B cell (primary cell): Measurements from ENCODE around the gene TSG101. TPM values are rescaled to one million over a fixed set of nuclear protein-coding genes. Genes with fewer than 3 reads are reported as not detected.

Source experiments
- ATAC-seq: fragments of 200-7000 bp; cut with Tn5 transposase; one replicate; pipeline ENCODE4 v1.10.0; 2021; ENCODE audit warnings: low read depth, mild to moderate bottlenecking, moderate number of reproducible peaks, moderate library complexity
- CTCF ChIA-PET: fragments of 350-600 bp; sonication (Branson Sonifier 250); formaldehyde crosslinking; loops from one replicate; lab custom pipeline; 2021; ENCODE audit warnings: antibody characterized with exemption, inconsistent platforms; lab: Charles Lee
- POLR2A ChIA-PET: fragments of 350-600 bp; sonication (Branson Sonifier 250); formaldehyde crosslinking; loops from one replicate; lab custom pipeline; 2021; ENCODE audit warnings: antibody characterized with exemption; lab: Charles Lee
- DNase-seq: peaks from one replicate; pipeline ENCODE4 v3.0.0; 2013
- H2AFZ ChIP-seq: 2 replicates; pipeline ENCODE4 v1.6.1; 2012; ENCODE audit warnings: mild to moderate bottlenecking, low read depth, low read length; ENCODE audit not compliant: insufficient read depth, poor library complexity, severe bottlenecking
- H3K27ac ChIP-seq, 2 donors: 1 replicate in 1 of 2; 2 replicates in 1 of 2; pipeline ENCODE4 v1.5.1; 2012 to 2013; ENCODE audit warnings: low read length in 2 of 2, mild to moderate bottlenecking in 2 of 2, moderate library complexity in 1 of 2
- H3K27me3 ChIP-seq, 4 experiments: fragments of 200-600 bp in 1 of 4; sonication (generic) in 1 of 4; replicated peaks in 1 of 4; 1 replicate in 2 of 4; 2 replicates in 2 of 4; pipeline versions ENCODE4 v1.6.1 to v1.7.0; 2013 to 2016; ENCODE audit warnings: low read length in 3 of 4, mild to moderate bottlenecking in 2 of 4, mixed read lengths in 1 of 4, moderate library complexity in 1 of 4; ENCODE audit not compliant: insufficient read depth in 4 of 4, control insufficient read depth in 3 of 4; ENCODE audit errors: control extremely low read depth in 1 of 4
- H3K36me3 ChIP-seq, 2 experiments: replicated peaks in 1 of 2; 1 replicate in 1 of 2; 2 replicates in 1 of 2; pipeline versions ENCODE4 v1.6.1 to v1.7.1; 2013; ENCODE audit warnings: low read length in 1 of 2; ENCODE audit not compliant: insufficient read depth in 2 of 2, control insufficient read depth in 1 of 2; ENCODE audit errors: control extremely low read depth in 1 of 2, extremely low read depth in 1 of 2
- H3K4me1 ChIP-seq, 2 donors: fragments of 200-600 bp in 1 of 2; sonication (generic) in 1 of 2; 1 replicate in 1 of 2; 2 replicates in 1 of 2; pipeline versions ENCODE4 v1.5.1 to v1.6.1; 2013 to 2017; ENCODE audit warnings: low read length in 2 of 2; ENCODE audit not compliant: control insufficient read depth in 2 of 2, insufficient read depth in 2 of 2
- H3K4me2 ChIP-seq: replicated peaks from 2 replicates; pipeline ENCODE3; 2012; ENCODE audit warnings: mild to moderate bottlenecking, low read depth, low read length; ENCODE audit not compliant: poor library complexity, severe bottlenecking
- H3K4me3 ChIP-seq, 5 experiments: fragments of 200-600 bp in 1 of 5; sonication (generic) in 1 of 5; 1 replicate in 3 of 5; 2 replicates in 2 of 5; pipeline versions ENCODE4 v1.5.1 to v1.7.0; 2011 to 2016; ENCODE audit warnings: low read length in 4 of 5, mild to moderate bottlenecking in 4 of 5, low read depth in 2 of 5, control low read depth in 1 of 5, moderate library complexity in 1 of 5; ENCODE audit not compliant: insufficient read depth in 1 of 5; ENCODE audit errors: control extremely low read depth in 1 of 5, extremely low read depth in 1 of 5
- H3K79me2 ChIP-seq: fragments of 200-600 bp; sonication (generic); one replicate; pipeline ENCODE4 v1.6.0; 2016; ENCODE audit warnings: low read length; ENCODE audit not compliant: control insufficient read depth, insufficient read depth
- H3K9ac ChIP-seq: fragments of 200-600 bp; sonication (generic); 2 replicates; pipeline ENCODE4 v1.6.1; 2017; ENCODE audit warnings: mild to moderate bottlenecking, low read length, moderate library complexity
- H3K9me3 ChIP-seq, 3 donors: one replicate each; pipeline versions ENCODE4 v1.6.1 to v1.7.1; 2013; ENCODE audit warnings: low read length in 2 of 3; ENCODE audit not compliant: control insufficient read depth in 2 of 3, insufficient read depth in 1 of 3; ENCODE audit errors: control extremely low read depth in 1 of 3
- H4K20me1 ChIP-seq: 2 replicates; pipeline ENCODE4 v1.6.0; 2012; ENCODE audit warnings: mild to moderate bottlenecking, low read length; ENCODE audit not compliant: insufficient read depth, control insufficient read depth, poor library complexity, severe bottlenecking
- H3K27ac Mint-ChIP-seq: one replicate; pipeline ENCODE4 v1.8.0; 2021; ENCODE audit warnings: mixed read lengths
- H3K27me3 Mint-ChIP-seq: one replicate; pipeline ENCODE4 v1.8.0; 2021; ENCODE audit warnings: mixed read lengths
- H3K4me1 Mint-ChIP-seq: one replicate; pipeline ENCODE4 v1.8.0; 2021; ENCODE audit warnings: mixed read lengths
- H3K4me3 Mint-ChIP-seq: one replicate; pipeline ENCODE4 v1.8.0; 2021; ENCODE audit warnings: mixed read lengths
- H3K9me3 Mint-ChIP-seq: one replicate; pipeline ENCODE4 v1.8.0; 2022; ENCODE audit warnings: mixed read lengths; ENCODE audit not compliant: insufficient read depth
- EZH2 ChIP-seq: IDR thresholded peaks from 2 replicates; pipeline ENCODE4 v1.6.1; 2012; ENCODE audit warnings: borderline replicate concordance, low read depth, mild to moderate bottlenecking, moderate library complexity, low read length; ENCODE audit not compliant: insufficient read depth, poor library complexity, severe bottlenecking
- WGBS: methylation state at CpG from one replicate; pipeline ENCODE4 v1.1.5; 2013; ENCODE audit warnings: missing lambda C conversion rate; ENCODE audit not compliant: insufficient coverage; 5-methylcytosine and 5-hydroxymethylcytosine counted together
- intact Hi-C: fragments of 100-400 bp; cut with micrococcal nuclease; formaldehyde crosslinking; loops from one replicate; pipeline ENCODE4 v1.10.0; 2022
- polyA plus RNA-seq: library from polyadenylated mRNA; depleted of rRNA; stranded (reverse); fragments of >200 nt; gene quantifications from 2 replicates; pipeline ENCODE4 v1.2.3, GENCODE V29; 2012
- total RNA-seq, 2 donors: library from RNA; stranded (reverse); fragments of 120-200 nt in 1 of 2; gene quantifications; 1 replicate in 1 of 2; 2 replicates in 1 of 2; pipeline versions ENCODE4 v1.2.3 to v1.2.4, GENCODE V29; 2013 to 2022
- TF ChIP-seq, protein P1 (sequence below): fragments of 200-600 bp; IDR thresholded peaks from one replicate; pipeline ENCODE4 v1.8.0; 2022; ENCODE audit warnings: antibody characterized with exemption, mild to moderate bottlenecking

Gene TSG101
- total and polyA plus RNA-seq, 2 donors (not counting 1 experiment from before 2014, with no cell fraction given), result 50.9 to 56.5 TPM

DNA sequence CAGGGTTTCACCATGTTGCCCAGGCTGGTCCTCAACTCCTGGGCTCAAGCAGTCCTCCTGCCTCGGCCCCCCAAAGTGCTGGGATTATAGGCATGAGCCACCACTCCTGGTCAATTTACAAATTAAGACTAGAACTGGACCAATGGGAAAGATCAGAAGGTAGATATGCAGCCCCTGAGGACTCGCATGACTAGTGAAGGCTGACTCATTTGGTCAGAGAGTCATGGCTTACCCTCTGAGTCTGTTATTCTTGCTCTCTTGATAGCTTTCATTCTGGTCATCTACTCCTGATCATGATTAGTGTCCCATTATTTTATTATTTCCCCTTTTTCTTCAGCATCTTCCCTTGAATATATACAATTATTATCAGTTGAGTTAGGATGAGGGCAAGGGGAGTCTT is 73.8 kb downstream of the TSG101 start:
- ChIA-PET POLR2A (interaction anchor here (0.7 kb wide), 1 partner anchor 9 kb away, joined by 3 read pairs; no protein-coding TSS in a partner anchor), CTCF (no interaction called here)
- H3K4me3 ChIP-seq, result no peak overlapping the region
- intact Hi-C loops, result no loop called here
- 94% methylated on average over 2 of the region's 2 CpGs for WGBS
- H3K9me3 ChIP-seq, result peaks cover 0 to 6% (median 0%) of the 10 kb centered on the region in 3 donors
- no peak overlapping the region for H2AFZ ChIP-seq
- no peaks in the 10 kb centered on the region for H3K36me3 ChIP-seq
- Mint-ChIP-seq H3K9me3 (no peaks in the 10 kb centered on the region), H3K4me3 (no peak overlapping the region), H3K4me1 (no peaks in the 10 kb centered on the region), H3K27me3 (peaks cover 19% of the 10 kb centered on the region), H3K27ac (no peak overlapping the region)
- H3K79me2 ChIP-seq, result no peaks in the 10 kb centered on the region
- DNase-seq (no peak), ATAC-seq (no peak)
- H3K4me1 ChIP-seq, result no peaks in the 10 kb centered on the region
- H3K4me2 ChIP-seq, result no peak overlapping the region
- no peaks in the 10 kb centered on the region for H3K27me3 ChIP-seq
- no peak overlapping the region for H3K27ac ChIP-seq
- H3K9ac ChIP-seq, result no peak overlapping the region
- TF ChIP-seq, protein P1, sequence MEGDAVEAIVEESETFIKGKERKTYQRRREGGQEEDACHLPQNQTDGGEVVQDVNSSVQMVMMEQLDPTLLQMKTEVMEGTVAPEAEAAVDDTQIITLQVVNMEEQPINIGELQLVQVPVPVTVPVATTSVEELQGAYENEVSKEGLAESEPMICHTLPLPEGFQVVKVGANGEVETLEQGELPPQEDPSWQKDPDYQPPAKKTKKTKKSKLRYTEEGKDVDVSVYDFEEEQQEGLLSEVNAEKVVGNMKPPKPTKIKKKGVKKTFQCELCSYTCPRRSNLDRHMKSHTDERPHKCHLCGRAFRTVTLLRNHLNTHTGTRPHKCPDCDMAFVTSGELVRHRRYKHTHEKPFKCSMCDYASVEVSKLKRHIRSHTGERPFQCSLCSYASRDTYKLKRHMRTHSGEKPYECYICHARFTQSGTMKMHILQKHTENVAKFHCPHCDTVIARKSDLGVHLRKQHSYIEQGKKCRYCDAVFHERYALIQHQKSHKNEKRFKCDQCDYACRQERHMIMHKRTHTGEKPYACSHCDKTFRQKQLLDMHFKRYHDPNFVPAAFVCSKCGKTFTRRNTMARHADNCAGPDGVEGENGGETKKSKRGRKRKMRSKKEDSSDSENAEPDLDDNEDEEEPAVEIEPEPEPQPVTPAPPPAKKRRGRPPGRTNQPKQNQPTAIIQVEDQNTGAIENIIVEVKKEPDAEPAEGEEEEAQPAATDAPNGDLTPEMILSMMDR, result no peak
- H4K20me1 ChIP-seq, result no peaks in the 10 kb centered on the region

DNA sequence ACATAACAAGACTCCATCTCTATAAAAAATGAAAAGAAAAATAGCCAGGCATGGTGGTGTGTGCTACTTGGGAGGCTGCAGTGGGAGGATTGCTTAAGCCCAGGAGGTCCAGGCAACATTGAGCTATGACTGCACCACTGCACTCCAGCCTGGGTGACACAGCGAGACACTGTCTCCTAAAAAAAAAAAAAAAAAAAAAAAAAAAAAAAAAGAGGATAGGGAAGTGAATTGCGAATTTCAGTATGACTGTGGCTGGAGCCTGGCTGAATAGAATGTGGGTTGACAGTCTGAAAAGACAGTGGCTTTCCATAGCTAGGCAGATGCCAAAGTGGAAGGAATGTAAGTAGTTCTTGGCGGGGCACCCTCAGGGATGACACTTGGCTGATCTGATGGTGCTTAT is 77.5 kb downstream of the TSG101 start:
- TF ChIP-seq EZH2, result no peak
- TF ChIP-seq, protein P1, result no peak

More for the DNA sequence above, 77.5 kb downstream of the TSG101 start:
- POLR2A ChIA-PET, result interaction anchor here (0.7 kb wide), 1 partner anchor 240 kb away, joined by 12 read pairs; no protein-coding TSS in a partner anchor
- Histone ChIP-seq H2AFZ (no peak overlapping the region), H3K9me3 (no peaks in the 10 kb centered on the region), H4K20me1 (no peaks in the 10 kb centered on the region), H3K4me3 (no peak overlapping the region), H3K9ac (no peak overlapping the region), H3K79me2 (no peaks in the 10 kb centered on the region), H3K4me2 (no peak overlapping the region), H3K4me1 (no peaks in the 10 kb centered on the region), H3K27me3 (no peaks in the 10 kb centered on the region), H3K27ac (no peak overlapping the region), H3K36me3 (no peaks in the 10 kb centered on the region)
- CTCF ChIA-PET, result no interaction called here
- ATAC-seq (no peak), DNase-seq (no peak)
- intact Hi-C loops, result no loop called here
- Mint-ChIP-seq H3K27me3 (peaks cover 15% of the 10 kb centered on the region), H3K9me3 (no peaks in the 10 kb centered on the region), H3K4me3 (no peak overlapping the region), H3K4me1 (peaks cover 3% of the 10 kb centered on the region), H3K27ac (no peak overlapping the region)
- WGBS, result 100% methylated on average over 1 of the region's 3 CpGs
